Fibroblast of pulmonary artery (primary cell): ENCODE results near the gene ZNF77.
A peak's percentile ranks its signal among the peaks of the same experiment; 100 is the strongest.
"Not testable (repeated sequence)": the region's sequence is repeated elsewhere in the genome, so short reads cannot be mapped to it uniquely, and the experiment has no call there.

ENCODE experiments used
- DNase-seq: peaks from one replicate; pipeline ENCODE4 v3.0.0-alpha.2; 2010; ENCODE audit warnings: low read depth
- H3K4me3 ChIP-seq: replicated peaks from 2 replicates; pipeline ENCODE4 v1.5.1; 2011; ENCODE audit warnings: low read depth, mild to moderate bottlenecking, control low read depth, low read length, moderate library complexity
- CTCF ChIP-seq: IDR thresholded peaks from 2 replicates; pipeline ENCODE4 v1.5.1; 2011; ENCODE audit warnings: mild to moderate bottlenecking, control low read depth, low read length, inconsistent platforms; ENCODE audit errors: missing control alignments

Gene ZNF77

GRCh38 chr19:2973229-2973628 is 28.5 kb upstream of the ZNF77 start:
- peak; percentile 33 for DNase-seq
- no peak for TF ChIP-seq CTCF
- H3K4me3 ChIP-seq = no peak overlapping the region

- DNase-seq = peak; percentile 88
- no peak overlapping the region for H3K4me3 ChIP-seq
- TF ChIP-seq CTCF = no peak
Observed at GRCh38 chr19:2970201-2970835, 25.5 kb upstream of the ZNF77 start.

- H3K4me3 ChIP-seq = no peak overlapping the region
- no peak for TF ChIP-seq CTCF
- peak; percentile 80 for DNase-seq
Observed at GRCh38 chr19:2969104-2969504, 24.3 kb upstream of the ZNF77 start.

GRCh38 chr19:2967972-2968371 is 23.2 kb upstream of the ZNF77 start:
- H3K4me3 ChIP-seq = no peak overlapping the region
- TF ChIP-seq CTCF = no peak
- DNase-seq = no peak

- no peak for TF ChIP-seq CTCF
- H3K4me3 ChIP-seq = no peak overlapping the region
- no peak for DNase-seq
Observed at GRCh38 chr19:2964874-2965273, 20.1 kb upstream of the ZNF77 start.

GRCh38 chr19:2963631-2964030 is 18.9 kb upstream of the ZNF77 start:
- H3K4me3 ChIP-seq, DNase-seq: not testable (repeated sequence)

- DNase-seq = no peak
- no peak overlapping the region for H3K4me3 ChIP-seq
- TF ChIP-seq CTCF = no peak
Observed at GRCh38 chr19:2963122-2963521, 18.4 kb upstream of the ZNF77 start.
